Smooth muscle cell (in vitro differentiated cells): ENCODE measurements around the gene WAPL. TPM values are rescaled to one million over a fixed set of nuclear protein-coding genes. Genes with fewer than 3 reads are reported as not detected.

ENCODE experiments used
- DNase-seq: peaks from one replicate; lab custom pipeline; 2025; ENCODE audit not compliant: unreplicated experiment; lab: John Stamatoyannopoulos, UW
- H2AFZ ChIP-seq: fragments of 200-600 bp; sonication (generic); 2 replicates; pipeline ENCODE4 v1.6.0; 2016; ENCODE audit warnings: antibody characterized with exemption, low read depth, mild to moderate bottlenecking
- H3F3A ChIP-seq: fragments of 200-600 bp; sonication (generic); 2 replicates; pipeline ENCODE4 v1.6.0; 2017; ENCODE audit warnings: antibody characterized with exemption, low read depth
- H3K27ac ChIP-seq: fragments of 200-600 bp; sonication (generic); 2 replicates; pipeline ENCODE4 v1.5.1; 2016; ENCODE audit warnings: low read depth, mild to moderate bottlenecking
- H3K27me3 ChIP-seq: fragments of 200-600 bp; sonication (generic); 2 replicates; pipeline ENCODE4 v1.6.1; 2016; ENCODE audit warnings: low read depth, mild to moderate bottlenecking
- H3K36me3 ChIP-seq: fragments of 200-600 bp; sonication (generic); 2 replicates; pipeline ENCODE4 v1.5.1; 2016; ENCODE audit warnings: low read depth
- H3K4me1 ChIP-seq: fragments of 200-600 bp; sonication (generic); 2 replicates; pipeline ENCODE4 v1.5.1; 2016; ENCODE audit warnings: low read depth
- H3K4me2 ChIP-seq: fragments of 200-600 bp; sonication (generic); 2 replicates; pipeline ENCODE4 v1.6.0; 2016; ENCODE audit warnings: mild to moderate bottlenecking
- H3K4me3 ChIP-seq: fragments of 200-600 bp; sonication (generic); 2 replicates; pipeline ENCODE4 v1.5.1; 2016; ENCODE audit warnings: mild to moderate bottlenecking
- H3K79me2 ChIP-seq: fragments of 200-600 bp; sonication (generic); 2 replicates; pipeline ENCODE4 v1.6.0; 2016; ENCODE audit warnings: low read depth, mild to moderate bottlenecking
- H3K9ac ChIP-seq: fragments of 200-600 bp; sonication (generic); 2 replicates; pipeline ENCODE4 v1.6.0; 2016; ENCODE audit warnings: low read depth
- H3K9me3 ChIP-seq: fragments of 200-600 bp; sonication (generic); replicated peaks from 2 replicates; pipeline ENCODE4 v1.5.1; 2016; ENCODE audit warnings: low read depth
- H4K20me1 ChIP-seq: fragments of 200-600 bp; sonication (generic); 2 replicates; pipeline ENCODE4 v1.6.0; 2016; ENCODE audit warnings: low read depth
- WGBS: methylation state at CpG from one replicate; pipeline ENCODE4 v1.1.7; 2016; ENCODE audit warnings: low lambda C conversion rate; 5-methylcytosine and 5-hydroxymethylcytosine counted together
- polyA plus RNA-seq: library from polyadenylated mRNA; unstranded; fragments of >200 nt; fragmentation: Nextera tagmentation; extraction: Ambion mirVana; gene quantifications from 2 replicates; pipeline ENCODE4 v1.2.1, GENCODE V29; 2016
- total RNA-seq: library from RNA; depleted of rRNA; stranded (reverse); fragments of >200 nt; gene quantifications from 2 replicates; pipeline ENCODE4 v1.2.3, GENCODE V29; 2014
- TF ChIP-seq, protein P1 (sequence below): fragments of 200-600 bp; sonication (generic); IDR thresholded peaks from 2 replicates; pipeline ENCODE4 v1.5.1; 2017; ENCODE audit warnings: borderline replicate concordance, mild to moderate bottlenecking, antibody characterized with exemption; ENCODE audit not compliant: insufficient read depth, poor library complexity, severe bottlenecking

WAPL gene
- total and polyA plus RNA-seq, 2 experiments from 2014 or later = 14.0 to 30.5 TPM

- H3K4me3 ChIP-seq = no peak overlapping the region
- TF ChIP-seq, protein P1, sequence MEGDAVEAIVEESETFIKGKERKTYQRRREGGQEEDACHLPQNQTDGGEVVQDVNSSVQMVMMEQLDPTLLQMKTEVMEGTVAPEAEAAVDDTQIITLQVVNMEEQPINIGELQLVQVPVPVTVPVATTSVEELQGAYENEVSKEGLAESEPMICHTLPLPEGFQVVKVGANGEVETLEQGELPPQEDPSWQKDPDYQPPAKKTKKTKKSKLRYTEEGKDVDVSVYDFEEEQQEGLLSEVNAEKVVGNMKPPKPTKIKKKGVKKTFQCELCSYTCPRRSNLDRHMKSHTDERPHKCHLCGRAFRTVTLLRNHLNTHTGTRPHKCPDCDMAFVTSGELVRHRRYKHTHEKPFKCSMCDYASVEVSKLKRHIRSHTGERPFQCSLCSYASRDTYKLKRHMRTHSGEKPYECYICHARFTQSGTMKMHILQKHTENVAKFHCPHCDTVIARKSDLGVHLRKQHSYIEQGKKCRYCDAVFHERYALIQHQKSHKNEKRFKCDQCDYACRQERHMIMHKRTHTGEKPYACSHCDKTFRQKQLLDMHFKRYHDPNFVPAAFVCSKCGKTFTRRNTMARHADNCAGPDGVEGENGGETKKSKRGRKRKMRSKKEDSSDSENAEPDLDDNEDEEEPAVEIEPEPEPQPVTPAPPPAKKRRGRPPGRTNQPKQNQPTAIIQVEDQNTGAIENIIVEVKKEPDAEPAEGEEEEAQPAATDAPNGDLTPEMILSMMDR = no peak
- no peak overlapping the region for H2AFZ ChIP-seq
- H3K9me3 ChIP-seq = no peaks in the 10 kb centered on the region
- peaks cover 5% of the 10 kb centered on the region for H3K79me2 ChIP-seq
- peaks cover 45% of the 10 kb centered on the region for H3K36me3 ChIP-seq
- WGBS = 95% methylated on average over 7 of the region's 7 CpGs
- H3F3A ChIP-seq = no peaks in the 10 kb centered on the region
- H4K20me1 ChIP-seq = no peaks in the 10 kb centered on the region
- H3K27ac ChIP-seq = no peak overlapping the region
- H3K27me3 ChIP-seq = no peaks in the 10 kb centered on the region
- no peak overlapping the region for H3K4me2 ChIP-seq
- H3K9ac ChIP-seq = no peak overlapping the region
- H3K4me1 ChIP-seq = no peaks in the 10 kb centered on the region
- DNase-seq = no peak
These were observed 71.5 kb downstream of the WAPL start for GRCh38 chr10:86449926-86450558.

GRCh38 chr10:86447432-86447831 lies 74.2 kb downstream of the WAPL start:
- Histone ChIP-seq H2AFZ (no peak overlapping the region), H3K27ac (peak overlapping the region; percentile 38), H3F3A (no peaks in the 10 kb centered on the region), H3K4me1 (no peaks in the 10 kb centered on the region), H3K4me3 (no peak overlapping the region), H3K4me2 (no peak overlapping the region), H3K9ac (no peak overlapping the region), H3K9me3 (no peaks in the 10 kb centered on the region), H3K27me3 (no peaks in the 10 kb centered on the region), H3K36me3 (peaks cover 37% of the 10 kb centered on the region), H4K20me1 (no peaks in the 10 kb centered on the region), H3K79me2 (peaks cover 5% of the 10 kb centered on the region)
- DNase-seq = no peak
- WGBS = 95% methylated on average over 1 of the region's 1 CpG
- TF ChIP-seq, protein P1 = no peak

- Histone ChIP-seq H3K4me3 (no peak overlapping the region), H3K9ac (no peak overlapping the region), H3K4me2 (no peak overlapping the region), H4K20me1 (no peaks in the 10 kb centered on the region), H3K27me3 (no peaks in the 10 kb centered on the region), H3K36me3 (peaks cover 33% of the 10 kb centered on the region), H3K79me2 (peaks cover 5% of the 10 kb centered on the region), H3K27ac (peak overlapping the region; percentile 38), H3K4me1 (no peaks in the 10 kb centered on the region), H3F3A (peaks cover 2% of the 10 kb centered on the region), H3K9me3 (no peaks in the 10 kb centered on the region), H2AFZ (no peak overlapping the region)
- TF ChIP-seq, protein P1 = no peak
- no peak for DNase-seq
- WGBS = 97% methylated on average over 1 of the region's 1 CpG
These were observed 74.6 kb downstream of the WAPL start for GRCh38 chr10:86446987-86447386.

DNA sequence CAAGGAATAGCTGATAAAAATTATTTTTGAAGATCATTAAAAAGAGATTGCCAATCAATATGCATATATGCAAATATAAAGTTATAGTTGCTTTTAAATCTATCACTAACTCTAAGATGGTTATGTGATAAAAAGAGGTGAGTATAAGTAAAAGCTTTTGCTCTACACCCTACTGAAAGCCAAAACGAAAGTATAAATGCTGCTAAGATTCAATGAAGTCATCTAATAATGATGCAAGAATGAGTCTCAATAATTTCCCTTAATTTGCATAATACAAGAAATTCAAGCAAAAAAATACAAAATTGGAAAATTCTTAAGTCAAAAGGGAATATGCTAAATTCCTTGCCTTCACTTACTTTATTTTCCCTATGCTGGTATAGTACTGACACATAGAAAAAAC lies 75.2 kb downstream of the WAPL start:
- WGBS = 94% methylated on average over 1 of the region's 1 CpG
- Histone ChIP-seq H4K20me1 (no peaks in the 10 kb centered on the region), H3K9me3 (no peaks in the 10 kb centered on the region), H2AFZ (no peak overlapping the region), H3K27ac (no peak overlapping the region), H3K9ac (no peak overlapping the region), H3K4me3 (no peak overlapping the region), H3K79me2 (peaks cover 5% of the 10 kb centered on the region), H3K36me3 (peaks cover 29% of the 10 kb centered on the region), H3K27me3 (no peaks in the 10 kb centered on the region), H3F3A (peaks cover 5% of the 10 kb centered on the region), H3K4me1 (no peaks in the 10 kb centered on the region), H3K4me2 (no peak overlapping the region)
- DNase-seq = no peak
- TF ChIP-seq, protein P1 = no peak
